ENCODE results near the gene ACOX2. TPM values are rescaled to one million over a fixed set of nuclear protein-coding genes. Genes with fewer than 3 reads are reported as not detected.
A peak's percentile ranks its signal among the peaks of the same experiment; 100 is the strongest.

The ACOX2 gene
- total and polyA plus RNA-seq, 2 of the 13 experiments (the other 11 are each of a cell fraction or from before 2014, with no cell fraction given), result 42.6 to 98.5 TPM

- peaks cover 27% of the 10 kb centered on the region for H3K4me1 ChIP-seq (ENCODE audit: insufficient read depth, low read length)
- POLR2A ChIA-PET, result interaction anchor here (1.1 kb wide), 1 partner anchor 55 kb away, joined by 3 read pairs; no protein-coding TSS in a partner anchor
- ATAC-seq, result peak; percentile 98
- no TSS peak for BruUV-seq (replicated peaks)
- peak overlapping the region; percentile 88 for H2AFZ ChIP-seq (ENCODE audit: low read length)
- no peaks in the 10 kb centered on the region for H3K79me2 ChIP-seq (ENCODE audit: insufficient read depth, low read length)
- intact Hi-C loops (cut with micrococcal nuclease; ENCODE audit: unreplicated experiment) (no loop called here), in situ Hi-C loops (cut with HindIII; ENCODE audit: extremely low pct_ligation_motif_present, low pct_unique_long_range_greater_than_20kb) (no loop called here)
- H4K20me1 ChIP-seq (ENCODE audit: insufficient read depth, low read length), result no peaks in the 10 kb centered on the region
- peak overlapping the region; percentile 93 for H3K4me2 ChIP-seq (ENCODE audit: low read depth, low read length)
- H3K27ac ChIP-seq (ENCODE audit: extremely low read length, insufficient read depth, low read length), result no peak overlapping the region
- H3K36me3 ChIP-seq (replicated peaks in 1 of 2; ENCODE audit: control insufficient read depth in 1 of 2, insufficient read depth in 2 of 2, low read length in 2 of 2), result no peaks in the 10 kb centered on the region
- peak overlapping the region; percentile 42; the same call in 1 of the 2 replicates for H3K9ac ChIP-seq (ENCODE audit: insufficient read depth, low read depth, low read length)
- peak overlapping the region; percentile 61 to 81 (median 74) for H3K4me3 ChIP-seq (replicated peaks in 1 of 3; ENCODE audit: insufficient read depth in 1 of 3, low read depth in 2 of 3, low read length in 3 of 3)
- peaks cover 1 to 9% of the 10 kb centered on the region in 2 experiments; a peak in 3 of 5 replicates for H3K27me3 ChIP-seq (ENCODE audit: control insufficient read depth in 1 of 2, insufficient read depth in 2 of 2, low read length in 2 of 2)
- 4% methylated on average over 21 of the region's 46 CpGs for WGBS (ENCODE audit: low lambda C conversion rate)
- no peak for FAIRE-seq
- peak; percentile 43 for DNase-seq (ENCODE audit: low spot score)
- CTCF ChIA-PET (ENCODE audit: low intra/inter-chr PET ratio, low total read pairs), result no interaction called here
- H3K9me3 ChIP-seq (ENCODE audit: low read length), result no peaks in the 10 kb centered on the region
- TF ChIP-seq ATF4 (CRISPR knock-in tag; IDR thresholded peaks at IDR 0.05) (0 out of 4 replicates have a peak, but pooled peaks of 1 of the 2 experiments have one; percentile 20), SATB2 (CRISPR knock-in tag; IDR thresholded peaks at IDR 0.05) (0 out of 2 replicates have a peak, but pooled peaks have one; percentile 35), ARID5B (CRISPR knock-in tag; IDR thresholded peaks at IDR 0.05) (no peak), MEIS2 (CRISPR knock-in tag; IDR thresholded peaks at IDR 0.05) (0 out of 2 replicates have a peak, but pooled peaks have one; percentile 15), ZFX (CRISPR knock-in tag; IDR thresholded peaks at IDR 0.05; ENCODE audit: low read depth) (0 out of 2 replicates have a peak, but pooled peaks have one; percentile 25), KDM5B (CRISPR knock-in tag; IDR thresholded peaks at IDR 0.05; ENCODE audit: borderline replicate concordance) (peak; percentile 51; the same call in 1 of the 2 replicates), ZNF788 (CRISPR knock-in tag; IDR thresholded peaks at IDR 0.05; ENCODE audit: borderline replicate concordance) (peak; percentile 73; the same call in 1 of the 2 replicates), THAP7 (CRISPR knock-in tag; IDR thresholded peaks at IDR 0.05) (no peak), PATZ1 (CRISPR knock-in tag; IDR thresholded peaks at IDR 0.05) (peak; percentile 66; the same call in 1 of the 2 replicates), KDM2A (CRISPR knock-in tag; IDR thresholded peaks at IDR 0.05; ENCODE audit: borderline replicate concordance, low read depth) (peak; percentile 64; the same call in 1 of the 2 replicates), MAZ (IDR thresholded peaks at IDR 0.05; ENCODE audit: borderline replicate concordance, low read depth, low read length) (no peak), MAZ (CRISPR knock-in tag; IDR thresholded peaks at IDR 0.05; ENCODE audit: low read depth) (0 out of 2 replicates have a peak, but pooled peaks have one; percentile 30), XRCC5 (optimal IDR thresholded peaks at IDR 0.05; ENCODE audit: low read length) (peak; percentile 93), GABPB1 (CRISPR knock-in tag; IDR thresholded peaks at IDR 0.05) (peak; percentile 56; the same call in 1 of the 2 replicates)
These were observed 48.2 kb upstream of the ACOX2 start for GRCh38 chr3:58585005-58585786.
